ENCODE data around the gene RAD23B.

RAD23B gene

GRCh38 chr9:107360098-107360497 is 77.0 kb downstream of the RAD23B start:
- H3K4me3 ChIP-seq (ENCODE audit: low read length), result no peak overlapping the region
- DNase-seq (ENCODE audit: low read depth, low spot score), result no peak

GRCh38 chr9:107361816-107362215 is 78.7 kb downstream of the RAD23B start:
- no peak for DNase-seq (ENCODE audit: low read depth, low spot score)
- H3K4me3 ChIP-seq (ENCODE audit: low read length), result no peak overlapping the region

- no peak for DNase-seq (ENCODE audit: low read depth, low spot score)
Observed at GRCh38 chr9:107363516-107364152, 80.6 kb downstream of the RAD23B start.

GRCh38 chr9:107367727-107368502 is 84.8 kb downstream of the RAD23B start:
- no peak for DNase-seq (ENCODE audit: low read depth, low spot score)

More at GRCh38 chr9:107363516-107364152, 80.6 kb downstream of the RAD23B start:
- no peak overlapping the region for H3K4me3 ChIP-seq (ENCODE audit: low read length)

GRCh38 chr9:107368696-107369095 is 85.6 kb downstream of the RAD23B start:
- DNase-seq (ENCODE audit: low read depth, low spot score), result no peak
- H3K4me3 ChIP-seq (ENCODE audit: low read length), result no peak overlapping the region

More at GRCh38 chr9:107367727-107368502, 84.8 kb downstream of the RAD23B start:
- no peak overlapping the region for H3K4me3 ChIP-seq (ENCODE audit: low read length)

- no peak for DNase-seq (ENCODE audit: low read depth, low spot score)
Observed at GRCh38 chr9:107373809-107374208, 90.7 kb downstream of the RAD23B start.

GRCh38 chr9:107375001-107375400 is 91.9 kb downstream of the RAD23B start:
- DNase-seq (ENCODE audit: low read depth, low spot score), result no peak
- no peak overlapping the region for H3K4me3 ChIP-seq (ENCODE audit: low read length)

More at GRCh38 chr9:107373809-107374208, 90.7 kb downstream of the RAD23B start:
- no peak overlapping the region for H3K4me3 ChIP-seq (ENCODE audit: low read length)

- no peak for DNase-seq (ENCODE audit: low read depth, low spot score)
- no peak overlapping the region for H3K4me3 ChIP-seq (ENCODE audit: low read length)
Observed at GRCh38 chr9:107375651-107376369, 92.7 kb downstream of the RAD23B start.

- H3K4me3 ChIP-seq (ENCODE audit: low read length), result no peak overlapping the region
- no peak for DNase-seq (ENCODE audit: low read depth, low spot score)
Observed at GRCh38 chr9:107378006-107378405, 94.9 kb downstream of the RAD23B start.
